Measurements from ENCODE around the gene XRCC2.
"Not testable (repeated sequence)": the region's sequence is repeated elsewhere in the genome, so short reads cannot be mapped to it uniquely, and the experiment has no call there.

XRCC2 gene

DNA sequence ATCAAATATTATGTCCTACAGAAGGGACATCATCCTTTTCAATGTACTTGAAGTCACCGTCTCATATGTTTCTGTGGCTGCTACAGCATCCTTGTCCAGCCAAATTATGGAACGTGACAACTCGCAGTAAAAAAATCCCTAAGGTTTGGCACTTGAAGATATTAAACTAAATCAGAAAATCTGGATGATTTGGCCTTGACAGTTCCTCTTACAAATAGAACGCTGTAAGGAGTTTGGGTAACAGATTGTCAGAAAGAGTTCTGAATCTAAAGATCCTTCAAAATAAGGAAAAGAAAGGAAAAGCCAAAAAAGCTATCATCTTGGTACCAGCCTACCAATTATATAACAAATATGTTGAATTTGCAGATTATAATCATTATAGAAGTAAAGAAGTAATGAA lies 21.0 kb downstream of the XRCC2 start:
- Histone ChIP-seq H3K4me2 (ENCODE audit: low read length) (no peak overlapping the region), H3K9me3 (ENCODE audit: control insufficient read depth, low read length) (no peaks in the 10 kb centered on the region), H3K79me2 (no peaks in the 10 kb centered on the region), H3K27ac (no peak overlapping the region), H3K27me3 (ENCODE audit: control insufficient read depth, insufficient read depth, low read length) (no peaks in the 10 kb centered on the region), H2AFZ (no peak overlapping the region), H3K9ac (no peak overlapping the region), H3K36me3 (ENCODE audit: control insufficient read depth, insufficient read depth, low read length) (no peaks in the 10 kb centered on the region), H3K4me3 (ENCODE audit: low read depth, low read length) (no peak overlapping the region), H3K4me1 (no peaks in the 10 kb centered on the region)
- TF ChIP-seq, protein P1, sequence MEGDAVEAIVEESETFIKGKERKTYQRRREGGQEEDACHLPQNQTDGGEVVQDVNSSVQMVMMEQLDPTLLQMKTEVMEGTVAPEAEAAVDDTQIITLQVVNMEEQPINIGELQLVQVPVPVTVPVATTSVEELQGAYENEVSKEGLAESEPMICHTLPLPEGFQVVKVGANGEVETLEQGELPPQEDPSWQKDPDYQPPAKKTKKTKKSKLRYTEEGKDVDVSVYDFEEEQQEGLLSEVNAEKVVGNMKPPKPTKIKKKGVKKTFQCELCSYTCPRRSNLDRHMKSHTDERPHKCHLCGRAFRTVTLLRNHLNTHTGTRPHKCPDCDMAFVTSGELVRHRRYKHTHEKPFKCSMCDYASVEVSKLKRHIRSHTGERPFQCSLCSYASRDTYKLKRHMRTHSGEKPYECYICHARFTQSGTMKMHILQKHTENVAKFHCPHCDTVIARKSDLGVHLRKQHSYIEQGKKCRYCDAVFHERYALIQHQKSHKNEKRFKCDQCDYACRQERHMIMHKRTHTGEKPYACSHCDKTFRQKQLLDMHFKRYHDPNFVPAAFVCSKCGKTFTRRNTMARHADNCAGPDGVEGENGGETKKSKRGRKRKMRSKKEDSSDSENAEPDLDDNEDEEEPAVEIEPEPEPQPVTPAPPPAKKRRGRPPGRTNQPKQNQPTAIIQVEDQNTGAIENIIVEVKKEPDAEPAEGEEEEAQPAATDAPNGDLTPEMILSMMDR (IDR thresholded peaks at IDR 0.05) = no peak

DNA sequence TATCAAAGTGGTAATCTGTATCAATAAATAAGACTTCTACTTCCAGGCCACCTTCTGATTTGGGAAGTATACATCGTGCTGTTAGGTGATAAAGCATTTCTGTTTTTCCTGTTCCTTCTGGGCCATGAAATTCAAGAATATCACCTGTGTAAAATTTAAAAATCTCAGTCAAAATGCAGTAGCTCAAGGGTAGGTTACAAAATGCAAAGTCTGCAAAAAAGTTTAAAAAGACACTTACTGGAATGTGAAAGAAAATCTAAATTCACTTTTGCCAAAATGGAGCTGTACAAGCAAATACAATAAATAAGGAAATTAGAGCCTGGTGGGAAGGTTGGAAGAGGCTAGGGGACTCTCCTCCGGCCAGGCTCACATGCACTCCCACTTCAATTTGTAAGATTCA lies 26.7 kb downstream of the XRCC2 start:
- TF ChIP-seq, protein P1 (IDR thresholded peaks at IDR 0.05) = no peak
- Histone ChIP-seq H3K9me3 (ENCODE audit: control insufficient read depth, low read length) (no peaks in the 10 kb centered on the region), H3K4me2 (ENCODE audit: low read length) (no peak overlapping the region)

DNA sequence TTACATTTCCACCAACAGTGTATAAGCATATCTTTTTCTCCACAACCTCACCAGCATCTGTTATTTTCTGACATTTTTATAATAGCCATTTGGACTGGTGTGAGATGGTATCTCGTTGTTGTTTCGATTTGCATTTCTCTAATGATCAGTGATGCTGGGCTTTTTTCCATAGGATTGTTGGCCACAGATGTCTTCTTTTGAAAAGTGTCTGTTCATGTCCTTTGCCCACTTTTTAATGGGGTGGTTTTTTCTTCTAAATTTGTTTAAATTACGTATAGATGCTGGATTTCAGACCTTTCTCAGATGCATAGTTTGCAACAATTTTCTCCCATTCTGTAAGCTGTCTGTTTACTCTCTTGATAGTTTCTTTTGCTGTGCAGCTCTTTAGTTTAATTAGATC lies 28.9 kb downstream of the XRCC2 start:
- Histone ChIP-seq H3K27ac (no peak overlapping the region), H3K9me3 (ENCODE audit: control insufficient read depth, low read length) (no peaks in the 10 kb centered on the region), H3K4me1 (no peaks in the 10 kb centered on the region), H2AFZ (no peak overlapping the region), H3K9ac (no peak overlapping the region), H3K79me2 (no peaks in the 10 kb centered on the region), H3K36me3 (ENCODE audit: control insufficient read depth, insufficient read depth, low read length) (no peaks in the 10 kb centered on the region), H3K4me3 (ENCODE audit: low read depth, low read length) (no peak overlapping the region), H3K27me3 (ENCODE audit: control insufficient read depth, insufficient read depth, low read length) (no peaks in the 10 kb centered on the region), H3K4me2 (ENCODE audit: low read length) (no peak overlapping the region)
- TF ChIP-seq, protein P1 (IDR thresholded peaks at IDR 0.05) = no peak

More for the DNA sequence above, 26.7 kb downstream of the XRCC2 start:
- no peak overlapping the region for H2AFZ ChIP-seq
- no peak overlapping the region for H3K27ac ChIP-seq
- no peak overlapping the region for H3K9ac ChIP-seq
- H3K27me3 ChIP-seq (ENCODE audit: control insufficient read depth, insufficient read depth, low read length) = no peaks in the 10 kb centered on the region
- H3K4me1 ChIP-seq = no peaks in the 10 kb centered on the region
- H3K79me2 ChIP-seq = no peaks in the 10 kb centered on the region
- H3K4me3 ChIP-seq (ENCODE audit: low read depth, low read length) = no peak overlapping the region
- H3K36me3 ChIP-seq (ENCODE audit: control insufficient read depth, insufficient read depth, low read length) = no peaks in the 10 kb centered on the region

DNA sequence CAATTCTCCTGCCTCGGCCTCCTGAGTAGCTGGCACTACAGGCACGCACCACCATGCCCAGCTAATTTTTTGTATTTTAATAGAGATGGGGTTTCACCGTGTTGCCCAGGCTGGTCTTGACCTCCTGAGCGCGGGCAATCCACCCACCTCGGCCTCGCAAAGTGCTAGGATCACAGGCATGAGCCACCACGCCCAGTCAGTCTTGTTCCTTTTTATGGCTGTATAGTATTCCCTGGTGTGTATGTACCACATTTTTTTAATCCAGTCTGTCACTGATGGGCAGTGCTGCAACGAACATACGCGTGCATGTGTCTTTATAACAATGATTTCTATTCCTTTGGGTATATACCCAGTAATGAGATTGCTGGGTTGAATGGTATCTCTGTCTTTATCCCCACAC lies 29.4 kb downstream of the XRCC2 start:
- not testable (repeated sequence) for H3K9me3 ChIP-seq (ENCODE audit: control insufficient read depth, low read length); H3K4me2 ChIP-seq (ENCODE audit: low read length); H3K9ac ChIP-seq; H3K27me3 ChIP-seq (ENCODE audit: control insufficient read depth, insufficient read depth, low read length); H3K27ac ChIP-seq; H3K79me2 ChIP-seq; H3K4me1 ChIP-seq; H3K36me3 ChIP-seq (ENCODE audit: control insufficient read depth, insufficient read depth, low read length); H3K4me3 ChIP-seq (ENCODE audit: low read depth, low read length); H2AFZ ChIP-seq

DNA sequence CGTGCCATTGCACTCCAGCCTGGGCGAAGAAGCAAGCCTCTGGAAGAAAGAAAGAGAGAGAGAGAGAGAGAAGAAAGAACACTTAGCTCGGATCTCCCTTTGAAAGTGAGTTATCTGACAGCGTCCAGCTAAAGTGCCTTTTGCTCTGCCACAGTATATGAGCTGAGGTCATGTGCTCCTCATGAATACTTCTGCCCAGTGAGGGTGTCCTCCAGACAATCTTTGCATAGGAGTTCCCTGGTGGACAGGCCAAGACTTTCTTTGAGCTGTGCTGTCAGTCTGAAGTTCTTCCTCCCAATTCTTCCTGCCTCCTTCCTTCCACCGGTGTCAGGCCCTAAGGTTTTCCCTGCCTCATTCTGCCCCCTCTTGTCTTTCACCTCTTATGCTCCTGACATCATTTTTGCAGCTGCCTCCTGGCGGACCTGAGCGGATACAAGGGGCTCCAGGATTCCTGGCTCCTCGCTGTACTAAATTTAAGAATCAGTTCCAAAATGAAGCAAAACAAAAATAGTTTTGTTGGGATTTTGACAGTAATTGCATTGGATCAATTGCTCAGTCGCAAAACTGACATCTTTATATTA lies 31.9 kb downstream of the XRCC2 start:
- H3K4me3 ChIP-seq (ENCODE audit: low read depth, low read length) = no peak overlapping the region
- no peaks in the 10 kb centered on the region for H3K27me3 ChIP-seq (ENCODE audit: control insufficient read depth, insufficient read depth, low read length)
- H3K27ac ChIP-seq = no peak overlapping the region
- H3K9ac ChIP-seq = no peak overlapping the region
- no peak overlapping the region for H3K4me2 ChIP-seq (ENCODE audit: low read length)
- no peaks in the 10 kb centered on the region for H3K79me2 ChIP-seq
- H3K36me3 ChIP-seq (ENCODE audit: control insufficient read depth, insufficient read depth, low read length) = no peaks in the 10 kb centered on the region
- no peaks in the 10 kb centered on the region for H3K4me1 ChIP-seq
- H3K9me3 ChIP-seq (ENCODE audit: control insufficient read depth, low read length) = no peaks in the 10 kb centered on the region
- no peak overlapping the region for H2AFZ ChIP-seq
- TF ChIP-seq, protein P1 (IDR thresholded peaks at IDR 0.05) = no peak

All from parathyroid adenoma (tissue), 2 donors.